ENCODE measurements around the gene ASMTL. TPM values are rescaled to one million over a fixed set of nuclear protein-coding genes. Genes with fewer than 3 reads are reported as not detected.

ASMTL gene
- total and polyA plus RNA-seq, 2 of the 13 experiments (the other 11 are each of a cell fraction or from before 2014, with no cell fraction given): 5.6 to 16.3 TPM

DNA sequence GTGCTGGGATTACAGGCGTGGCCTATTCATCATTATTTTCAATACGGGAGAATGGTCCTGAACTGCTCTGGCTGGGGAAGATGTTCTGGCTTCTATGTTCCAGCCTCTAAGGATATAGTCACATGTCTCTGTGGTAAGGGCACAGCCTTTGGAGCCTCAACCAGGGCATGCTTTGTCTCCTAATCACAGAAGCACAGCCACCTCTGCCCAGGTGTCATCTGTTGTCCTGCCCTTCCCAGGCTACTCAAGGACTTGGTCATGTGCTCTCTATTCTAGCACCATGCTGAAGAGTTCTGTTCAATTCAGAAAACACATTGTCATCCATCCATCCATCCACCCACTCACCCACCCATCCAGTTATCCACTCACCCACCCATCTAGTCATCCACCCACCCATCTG, 29.5 kb downstream of the ASMTL start:
- no peak overlapping the region for H2AFZ ChIP-seq (ENCODE audit: low read length)
- H3K9ac ChIP-seq (ENCODE audit: insufficient read depth, low read depth, low read length): no peak overlapping the region
- H3K27ac ChIP-seq (ENCODE audit: extremely low read length, insufficient read depth, low read length): no peak overlapping the region
- H3K4me2 ChIP-seq (ENCODE audit: low read depth, low read length): no peak overlapping the region
- in situ Hi-C loops (cut with HindIII; ENCODE audit: extremely low pct_ligation_motif_present, low pct_unique_long_range_greater_than_20kb) (no loop called here), intact Hi-C loops (cut with micrococcal nuclease; ENCODE audit: unreplicated experiment) (no loop called here)
- H3K79me2 ChIP-seq (ENCODE audit: insufficient read depth, low read length): no peaks in the 10 kb centered on the region
- H3K4me1 ChIP-seq (ENCODE audit: insufficient read depth, low read length): peaks cover 12% of the 10 kb centered on the region
- H3K4me3 ChIP-seq (replicated peaks in 1 of 3; ENCODE audit: insufficient read depth in 1 of 3, low read depth in 2 of 3, low read length in 3 of 3): no peak overlapping the region
- BruUV-seq (replicated peaks): no TSS peak
- no peak for TF ChIP-seq NR3C1 (CRISPR knock-in tag; IDR thresholded peaks at IDR 0.05)
- TF ChIP-seq POLR2G (IDR thresholded peaks at IDR 0.05; ENCODE audit: low read depth, low read length): peak; percentile 48; the same call in 1 of the 2 replicates
- WGBS (ENCODE audit: low lambda C conversion rate): 71% methylated on average over 2 of the region's 2 CpGs
- DNase-seq (ENCODE audit: low spot score) (no peak), FAIRE-seq (no peak), ATAC-seq (no peak)
- H3K9me3 ChIP-seq (ENCODE audit: low read length): peaks cover 16% of the 10 kb centered on the region; the same call in 1 of the 2 replicates
- CTCF ChIA-PET (ENCODE audit: low intra/inter-chr PET ratio, low total read pairs): no interaction called here
- H3K36me3 ChIP-seq (replicated peaks in 1 of 2; ENCODE audit: control insufficient read depth in 1 of 2, insufficient read depth in 2 of 2, low read length in 2 of 2): peaks cover 2 to 4% of the 10 kb centered on the region in 2 experiments; a peak in 2 of 5 replicates
- no peaks in the 10 kb centered on the region for H4K20me1 ChIP-seq (ENCODE audit: insufficient read depth, low read length)
- H3K27me3 ChIP-seq (ENCODE audit: control insufficient read depth in 1 of 2, insufficient read depth in 2 of 2, low read length in 2 of 2): no peaks in the 10 kb centered on the region
- POLR2A ChIA-PET: no interaction called here

DNA sequence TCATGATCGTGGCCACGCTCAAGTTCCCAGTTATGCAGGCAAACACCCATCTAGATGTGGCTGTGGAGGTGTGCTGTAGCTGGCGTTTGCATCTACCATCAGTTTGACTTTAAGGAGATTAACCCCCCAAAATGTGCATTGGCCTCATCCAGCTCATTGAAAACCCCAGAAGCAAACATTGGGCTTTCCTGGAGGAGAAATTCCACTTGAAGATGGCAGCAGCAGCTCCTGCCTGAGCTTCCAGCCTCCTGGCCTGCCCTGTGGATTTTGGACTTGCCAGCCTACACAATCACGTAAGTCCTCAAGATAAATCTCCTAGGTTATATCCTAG, 30.6 kb downstream of the ASMTL start:
- peaks cover 12% of the 10 kb centered on the region for H3K4me1 ChIP-seq (ENCODE audit: insufficient read depth, low read length)
- H3K4me2 ChIP-seq (ENCODE audit: low read depth, low read length): no peak overlapping the region
- no TSS peak for BruUV-seq (replicated peaks)
- H4K20me1 ChIP-seq (ENCODE audit: insufficient read depth, low read length): peaks cover under 1% of the 10 kb centered on the region; the same call in 1 of the 2 replicates
- CTCF ChIA-PET (ENCODE audit: low intra/inter-chr PET ratio, low total read pairs): no interaction called here
- H2AFZ ChIP-seq (ENCODE audit: low read length): no peak overlapping the region
- FAIRE-seq: no peak
- POLR2A ChIA-PET: no interaction called here
- H3K9ac ChIP-seq (ENCODE audit: insufficient read depth, low read depth, low read length): no peak overlapping the region
- intact Hi-C loops (cut with micrococcal nuclease; ENCODE audit: unreplicated experiment): no loop called here
- no peak for DNase-seq (ENCODE audit: low spot score)
- no peak overlapping the region for H3K4me3 ChIP-seq (replicated peaks in 1 of 3; ENCODE audit: insufficient read depth in 1 of 3, low read depth in 2 of 3, low read length in 3 of 3)
- in situ Hi-C loops (cut with HindIII; ENCODE audit: extremely low pct_ligation_motif_present, low pct_unique_long_range_greater_than_20kb): no loop called here
- peaks cover 16% of the 10 kb centered on the region; the same call in 1 of the 2 replicates for H3K9me3 ChIP-seq (ENCODE audit: low read length)
- ATAC-seq: no peak
- 91% methylated on average over 4 of the region's 4 CpGs for WGBS (ENCODE audit: low lambda C conversion rate)
- no peaks in the 10 kb centered on the region for H3K27me3 ChIP-seq (ENCODE audit: control insufficient read depth in 1 of 2, insufficient read depth in 2 of 2, low read length in 2 of 2)
- TF ChIP-seq POLR2A (IDR thresholded peaks at IDR 0.05; ENCODE audit: insufficient read depth in 1 of 2, low read depth in 2 of 2, low read length in 2 of 2): no peak
- no peak for TF ChIP-seq MTA1 (CRISPR knock-in tag; IDR thresholded peaks at IDR 0.05; ENCODE audit: borderline replicate concordance)
- no peak for TF ChIP-seq AHR (CRISPR knock-in tag; IDR thresholded peaks at IDR 0.05)
- TF ChIP-seq REPIN1 (CRISPR knock-in tag; IDR thresholded peaks at IDR 0.05; ENCODE audit: borderline replicate concordance, low read depth): 0 out of 2 replicates have a peak, but pooled peaks have one; percentile 25
- TF ChIP-seq POLR2G (IDR thresholded peaks at IDR 0.05; ENCODE audit: low read depth, low read length): 0 out of 2 replicates have a peak, but pooled peaks have one; percentile 4
- H3K36me3 ChIP-seq (replicated peaks in 1 of 2; ENCODE audit: control insufficient read depth in 1 of 2, insufficient read depth in 2 of 2, low read length in 2 of 2): peaks cover 4 to 5% of the 10 kb centered on the region in 2 experiments; a peak in 3 of 5 replicates
- H3K79me2 ChIP-seq (ENCODE audit: insufficient read depth, low read length): no peaks in the 10 kb centered on the region
- no peak overlapping the region for H3K27ac ChIP-seq (ENCODE audit: extremely low read length, insufficient read depth, low read length)
